ENCODE results near the gene HECW1.

DNA sequence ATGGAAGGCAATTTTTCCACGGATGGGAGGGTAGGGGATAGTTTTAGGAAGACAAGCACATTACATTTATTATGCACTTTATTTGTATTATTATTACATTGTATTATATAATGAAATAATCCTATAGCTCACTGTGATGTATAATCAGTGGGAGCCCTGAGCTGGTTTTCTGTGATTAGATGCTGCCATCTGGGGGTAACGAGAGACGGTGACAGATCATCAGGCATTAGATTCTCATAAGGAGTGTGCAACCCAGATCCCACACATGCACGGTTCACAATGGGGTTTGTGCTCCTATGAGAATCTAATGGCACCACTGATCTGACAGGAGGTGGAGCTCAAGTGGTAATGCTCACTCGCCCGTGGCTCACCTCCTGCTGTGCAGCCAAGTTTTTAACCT is 366.6 kb downstream of the HECW1 start:
- TF ChIP-seq ZNF230 (CRISPR knock-in tag; IDR thresholded peaks at IDR 0.05) = no peak
- TF ChIP-seq SMC3 (IDR thresholded peaks at IDR 0.05; ENCODE audit: low read length) = peak; percentile 33; the same call in 1 of the 2 replicates
- TF ChIP-seq NR2C2 (CRISPR knock-in tag; IDR thresholded peaks at IDR 0.05; ENCODE audit: borderline replicate concordance) = no peak
- TF ChIP-seq FOSL1 (CRISPR knock-in tag; IDR thresholded peaks at IDR 0.05; ENCODE audit: borderline replicate concordance) = no peak
- TF ChIP-seq, protein P1, sequence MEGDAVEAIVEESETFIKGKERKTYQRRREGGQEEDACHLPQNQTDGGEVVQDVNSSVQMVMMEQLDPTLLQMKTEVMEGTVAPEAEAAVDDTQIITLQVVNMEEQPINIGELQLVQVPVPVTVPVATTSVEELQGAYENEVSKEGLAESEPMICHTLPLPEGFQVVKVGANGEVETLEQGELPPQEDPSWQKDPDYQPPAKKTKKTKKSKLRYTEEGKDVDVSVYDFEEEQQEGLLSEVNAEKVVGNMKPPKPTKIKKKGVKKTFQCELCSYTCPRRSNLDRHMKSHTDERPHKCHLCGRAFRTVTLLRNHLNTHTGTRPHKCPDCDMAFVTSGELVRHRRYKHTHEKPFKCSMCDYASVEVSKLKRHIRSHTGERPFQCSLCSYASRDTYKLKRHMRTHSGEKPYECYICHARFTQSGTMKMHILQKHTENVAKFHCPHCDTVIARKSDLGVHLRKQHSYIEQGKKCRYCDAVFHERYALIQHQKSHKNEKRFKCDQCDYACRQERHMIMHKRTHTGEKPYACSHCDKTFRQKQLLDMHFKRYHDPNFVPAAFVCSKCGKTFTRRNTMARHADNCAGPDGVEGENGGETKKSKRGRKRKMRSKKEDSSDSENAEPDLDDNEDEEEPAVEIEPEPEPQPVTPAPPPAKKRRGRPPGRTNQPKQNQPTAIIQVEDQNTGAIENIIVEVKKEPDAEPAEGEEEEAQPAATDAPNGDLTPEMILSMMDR (CRISPR knock-in tag; IDR thresholded peaks at IDR 0.05) = peak; percentile 58
- TF ChIP-seq, protein P2, sequence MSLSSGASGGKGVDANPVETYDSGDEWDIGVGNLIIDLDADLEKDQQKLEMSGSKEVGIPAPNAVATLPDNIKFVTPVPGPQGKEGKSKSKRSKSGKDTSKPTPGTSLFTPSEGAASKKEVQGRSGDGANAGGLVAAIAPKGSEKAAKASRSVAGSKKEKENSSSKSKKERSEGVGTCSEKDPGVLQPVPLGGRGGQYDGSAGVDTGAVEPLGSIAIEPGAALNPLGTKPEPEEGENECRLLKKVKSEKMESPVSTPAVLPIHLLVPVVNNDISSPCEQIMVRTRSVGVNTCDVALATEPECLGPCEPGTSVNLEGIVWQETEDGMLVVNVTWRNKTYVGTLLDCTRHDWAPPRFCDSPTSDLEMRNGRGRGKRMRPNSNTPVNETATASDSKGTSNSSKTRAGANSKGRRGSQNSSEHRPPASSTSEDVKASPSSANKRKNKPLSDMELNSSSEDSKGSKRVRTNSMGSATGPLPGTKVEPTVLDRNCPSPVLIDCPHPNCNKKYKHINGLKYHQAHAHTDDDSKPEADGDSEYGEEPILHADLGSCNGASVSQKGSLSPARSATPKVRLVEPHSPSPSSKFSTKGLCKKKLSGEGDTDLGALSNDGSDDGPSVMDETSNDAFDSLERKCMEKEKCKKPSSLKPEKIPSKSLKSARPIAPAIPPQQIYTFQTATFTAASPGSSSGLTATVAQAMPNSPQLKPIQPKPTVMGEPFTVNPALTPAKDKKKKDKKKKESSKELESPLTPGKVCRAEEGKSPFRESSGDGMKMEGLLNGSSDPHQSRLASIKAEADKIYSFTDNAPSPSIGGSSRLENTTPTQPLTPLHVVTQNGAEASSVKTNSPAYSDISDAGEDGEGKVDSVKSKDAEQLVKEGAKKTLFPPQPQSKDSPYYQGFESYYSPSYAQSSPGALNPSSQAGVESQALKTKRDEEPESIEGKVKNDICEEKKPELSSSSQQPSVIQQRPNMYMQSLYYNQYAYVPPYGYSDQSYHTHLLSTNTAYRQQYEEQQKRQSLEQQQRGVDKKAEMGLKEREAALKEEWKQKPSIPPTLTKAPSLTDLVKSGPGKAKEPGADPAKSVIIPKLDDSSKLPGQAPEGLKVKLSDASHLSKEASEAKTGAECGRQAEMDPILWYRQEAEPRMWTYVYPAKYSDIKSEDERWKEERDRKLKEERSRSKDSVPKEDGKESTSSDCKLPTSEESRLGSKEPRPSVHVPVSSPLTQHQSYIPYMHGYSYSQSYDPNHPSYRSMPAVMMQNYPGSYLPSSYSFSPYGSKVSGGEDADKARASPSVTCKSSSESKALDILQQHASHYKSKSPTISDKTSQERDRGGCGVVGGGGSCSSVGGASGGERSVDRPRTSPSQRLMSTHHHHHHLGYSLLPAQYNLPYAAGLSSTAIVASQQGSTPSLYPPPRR (CRISPR knock-in tag; IDR thresholded peaks at IDR 0.05; ENCODE audit: borderline replicate concordance) = no peak

Data from HepG2 (cell line).